Measurements from ENCODE around the gene NEU2. TPM values are rescaled to one million over a fixed set of nuclear protein-coding genes. Genes with fewer than 3 reads are reported as not detected.

Gene NEU2
- total and polyA plus RNA-seq, 2 of the 13 experiments (the other 11 are each of a cell fraction or from before 2014, with no cell fraction given), result not detected

- TF ChIP-seq, protein P1, sequence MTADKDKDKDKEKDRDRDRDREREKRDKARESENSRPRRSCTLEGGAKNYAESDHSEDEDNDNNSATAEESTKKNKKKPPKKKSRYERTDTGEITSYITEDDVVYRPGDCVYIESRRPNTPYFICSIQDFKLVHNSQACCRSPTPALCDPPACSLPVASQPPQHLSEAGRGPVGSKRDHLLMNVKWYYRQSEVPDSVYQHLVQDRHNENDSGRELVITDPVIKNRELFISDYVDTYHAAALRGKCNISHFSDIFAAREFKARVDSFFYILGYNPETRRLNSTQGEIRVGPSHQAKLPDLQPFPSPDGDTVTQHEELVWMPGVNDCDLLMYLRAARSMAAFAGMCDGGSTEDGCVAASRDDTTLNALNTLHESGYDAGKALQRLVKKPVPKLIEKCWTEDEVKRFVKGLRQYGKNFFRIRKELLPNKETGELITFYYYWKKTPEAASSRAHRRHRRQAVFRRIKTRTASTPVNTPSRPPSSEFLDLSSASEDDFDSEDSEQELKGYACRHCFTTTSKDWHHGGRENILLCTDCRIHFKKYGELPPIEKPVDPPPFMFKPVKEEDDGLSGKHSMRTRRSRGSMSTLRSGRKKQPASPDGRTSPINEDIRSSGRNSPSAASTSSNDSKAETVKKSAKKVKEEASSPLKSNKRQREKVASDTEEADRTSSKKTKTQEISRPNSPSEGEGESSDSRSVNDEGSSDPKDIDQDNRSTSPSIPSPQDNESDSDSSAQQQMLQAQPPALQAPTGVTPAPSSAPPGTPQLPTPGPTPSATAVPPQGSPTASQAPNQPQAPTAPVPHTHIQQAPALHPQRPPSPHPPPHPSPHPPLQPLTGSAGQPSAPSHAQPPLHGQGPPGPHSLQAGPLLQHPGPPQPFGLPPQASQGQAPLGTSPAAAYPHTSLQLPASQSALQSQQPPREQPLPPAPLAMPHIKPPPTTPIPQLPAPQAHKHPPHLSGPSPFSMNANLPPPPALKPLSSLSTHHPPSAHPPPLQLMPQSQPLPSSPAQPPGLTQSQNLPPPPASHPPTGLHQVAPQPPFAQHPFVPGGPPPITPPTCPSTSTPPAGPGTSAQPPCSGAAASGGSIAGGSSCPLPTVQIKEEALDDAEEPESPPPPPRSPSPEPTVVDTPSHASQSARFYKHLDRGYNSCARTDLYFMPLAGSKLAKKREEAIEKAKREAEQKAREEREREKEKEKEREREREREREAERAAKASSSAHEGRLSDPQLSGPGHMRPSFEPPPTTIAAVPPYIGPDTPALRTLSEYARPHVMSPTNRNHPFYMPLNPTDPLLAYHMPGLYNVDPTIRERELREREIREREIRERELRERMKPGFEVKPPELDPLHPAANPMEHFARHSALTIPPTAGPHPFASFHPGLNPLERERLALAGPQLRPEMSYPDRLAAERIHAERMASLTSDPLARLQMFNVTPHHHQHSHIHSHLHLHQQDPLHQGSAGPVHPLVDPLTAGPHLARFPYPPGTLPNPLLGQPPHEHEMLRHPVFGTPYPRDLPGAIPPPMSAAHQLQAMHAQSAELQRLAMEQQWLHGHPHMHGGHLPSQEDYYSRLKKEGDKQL (CRISPR knock-in tag; IDR thresholded peaks at IDR 0.05; ENCODE audit: low read depth), result no peak
- TF ChIP-seq ERF (CRISPR knock-in tag; IDR thresholded peaks at IDR 0.05) (0 out of 2 replicates have a peak, but pooled peaks have one; percentile 31), ZNF207 (IDR thresholded peaks at IDR 0.05; ENCODE audit: borderline replicate concordance) (no peak), ARNT (IDR thresholded peaks at IDR 0.05) (no peak), ZNF343 (CRISPR knock-in tag; IDR thresholded peaks at IDR 0.05) (no peak), POLR2AphosphoS2 (IDR thresholded peaks at IDR 0.05; ENCODE audit: low read depth, low read length) (no peak), NFIC (IDR thresholded peaks at IDR 0.05; ENCODE audit: low read length) (no peak), CTCF (CRISPR knock-in tag; IDR thresholded peaks at IDR 0.05) (peak; percentile 98), ZNF331 (CRISPR knock-in tag; IDR thresholded peaks at IDR 0.05) (peak; percentile 42; the same call in 1 of the 2 replicates), ZNF672 (CRISPR knock-in tag; IDR thresholded peaks at IDR 0.05) (no peak), ZNF136 (CRISPR knock-in tag; IDR thresholded peaks at IDR 0.05; ENCODE audit: low read depth) (no peak), ZNF430 (CRISPR knock-in tag; IDR thresholded peaks at IDR 0.05) (no peak), KMT2B (CRISPR knock-in tag; IDR thresholded peaks at IDR 0.05) (no peak), NR3C1 (CRISPR knock-in tag; IDR thresholded peaks at IDR 0.05) (no peak), POLR2G (IDR thresholded peaks at IDR 0.05; ENCODE audit: low read depth, low read length) (no peak), TCF7L2 (IDR thresholded peaks at IDR 0.05; ENCODE audit: low read depth, low read length) (no peak), ZNF567 (CRISPR knock-in tag; IDR thresholded peaks at IDR 0.05; ENCODE audit: borderline replicate concordance) (no peak), FOSL1 (CRISPR knock-in tag; IDR thresholded peaks at IDR 0.05; ENCODE audit: borderline replicate concordance) (no peak), MYNN (CRISPR knock-in tag; IDR thresholded peaks at IDR 0.05; ENCODE audit: low read depth) (no peak), KDM2A (CRISPR knock-in tag; IDR thresholded peaks at IDR 0.05; ENCODE audit: borderline replicate concordance, low read depth) (peak; percentile 85), ZEB1 (IDR thresholded peaks at IDR 0.05; ENCODE audit: insufficient replicate concordance, low read depth) (peak; percentile 37), HCFC1 (IDR thresholded peaks at IDR 0.05; ENCODE audit: low read depth, low read length) (no peak), SIN3B (IDR thresholded peaks at IDR 0.05; ENCODE audit: low read length) (no peak), MTA3 (CRISPR knock-in tag; IDR thresholded peaks at IDR 0.05) (no peak), ZMYM4 (CRISPR knock-in tag; IDR thresholded peaks at IDR 0.05) (0 out of 2 replicates have a peak, but pooled peaks have one; percentile 40), KDM5B (CRISPR knock-in tag; IDR thresholded peaks at IDR 0.05; ENCODE audit: borderline replicate concordance) (peak; percentile 67; the same call in 1 of the 2 replicates)
Observed at GRCh38 chr2:233053928-233054784, 21.7 kb downstream of the NEU2 start (continued).

Measured in HepG2 (cell line).